ENCODE measurements around the gene PER2. TPM values are rescaled to one million over a fixed set of nuclear protein-coding genes. Genes with fewer than 3 reads are reported as not detected.

The PER2 gene
- total and polyA plus RNA-seq, 2 of the 13 experiments (the other 11 are each of a cell fraction or from before 2014, with no cell fraction given) = 5.1 to 9.4 TPM

DNA sequence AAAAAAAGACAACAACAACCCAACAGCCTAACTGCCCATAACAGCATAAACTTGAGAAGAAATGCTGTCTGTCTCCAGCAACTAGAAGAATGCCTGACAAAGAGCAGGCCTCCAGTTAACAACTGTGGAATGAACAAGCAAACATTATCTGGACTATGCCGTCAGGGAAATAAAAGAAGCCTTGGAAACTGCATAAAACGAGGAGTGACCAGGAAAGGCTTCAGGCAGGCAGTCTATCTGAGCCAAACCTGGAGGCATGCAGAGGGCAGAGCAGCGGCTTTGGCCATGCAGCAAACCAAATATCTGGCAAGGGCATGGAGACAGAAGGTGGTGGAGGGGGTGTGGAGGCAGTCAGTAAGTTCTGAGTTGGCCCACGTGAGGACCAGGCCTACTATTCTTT, 59.7 kb downstream of the PER2 start (continued):
- TF ChIP-seq ZNF609 (CRISPR knock-in tag; IDR thresholded peaks at IDR 0.05; ENCODE audit: borderline replicate concordance) (no peak), MYC (CRISPR knock-in tag; IDR thresholded peaks at IDR 0.05; ENCODE audit: borderline replicate concordance) (no peak), MNT (IDR thresholded peaks at IDR 0.05) (no peak)

GRCh38 chr2:238227587-238228032, 60.8 kb downstream of the PER2 start:
- ChIA-PET CTCF (ENCODE audit: low intra/inter-chr PET ratio, low total read pairs) (no interaction called here), POLR2A (interaction anchor here (1.3 kb wide), 1 partner anchor 12 kb away, joined by 3 read pairs; no protein-coding TSS in a partner anchor)
- H3K27me3 ChIP-seq (ENCODE audit: control insufficient read depth in 1 of 2, insufficient read depth in 2 of 2, low read length in 2 of 2) = peaks cover 17 to 71% of the 10 kb centered on the region in 2 experiments
- BruUV-seq (replicated peaks) = no TSS peak
- no peaks in the 10 kb centered on the region for H4K20me1 ChIP-seq (ENCODE audit: insufficient read depth, low read length)
- TF ChIP-seq, protein P1, sequence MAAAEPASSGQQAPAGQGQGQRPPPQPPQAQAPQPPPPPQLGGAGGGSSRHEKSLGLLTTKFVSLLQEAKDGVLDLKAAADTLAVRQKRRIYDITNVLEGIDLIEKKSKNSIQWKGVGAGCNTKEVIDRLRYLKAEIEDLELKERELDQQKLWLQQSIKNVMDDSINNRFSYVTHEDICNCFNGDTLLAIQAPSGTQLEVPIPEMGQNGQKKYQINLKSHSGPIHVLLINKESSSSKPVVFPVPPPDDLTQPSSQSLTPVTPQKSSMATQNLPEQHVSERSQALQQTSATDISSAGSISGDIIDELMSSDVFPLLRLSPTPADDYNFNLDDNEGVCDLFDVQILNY (CRISPR knock-in tag; conservative IDR thresholded peaks at IDR 0.05) = no peak
- TF ChIP-seq ZNF652 (CRISPR knock-in tag; IDR thresholded peaks at IDR 0.05; ENCODE audit: borderline replicate concordance, low read depth) (no peak), ZNF225 (CRISPR knock-in tag; IDR thresholded peaks at IDR 0.05) (no peak)
- TF ChIP-seq, protein P2, sequence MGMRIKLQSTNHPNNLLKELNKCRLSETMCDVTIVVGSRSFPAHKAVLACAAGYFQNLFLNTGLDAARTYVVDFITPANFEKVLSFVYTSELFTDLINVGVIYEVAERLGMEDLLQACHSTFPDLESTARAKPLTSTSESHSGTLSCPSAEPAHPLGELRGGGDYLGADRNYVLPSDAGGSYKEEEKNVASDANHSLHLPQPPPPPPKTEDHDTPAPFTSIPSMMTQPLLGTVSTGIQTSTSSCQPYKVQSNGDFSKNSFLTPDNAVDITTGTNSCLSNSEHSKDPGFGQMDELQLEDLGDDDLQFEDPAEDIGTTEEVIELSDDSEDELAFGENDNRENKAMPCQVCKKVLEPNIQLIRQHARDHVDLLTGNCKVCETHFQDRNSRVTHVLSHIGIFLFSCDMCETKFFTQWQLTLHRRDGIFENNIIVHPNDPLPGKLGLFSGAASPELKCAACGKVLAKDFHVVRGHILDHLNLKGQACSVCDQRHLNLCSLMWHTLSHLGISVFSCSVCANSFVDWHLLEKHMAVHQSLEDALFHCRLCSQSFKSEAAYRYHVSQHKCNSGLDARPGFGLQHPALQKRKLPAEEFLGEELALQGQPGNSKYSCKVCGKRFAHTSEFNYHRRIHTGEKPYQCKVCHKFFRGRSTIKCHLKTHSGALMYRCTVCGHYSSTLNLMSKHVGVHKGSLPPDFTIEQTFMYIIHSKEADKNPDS (CRISPR knock-in tag; IDR thresholded peaks at IDR 0.05) = no peak
- FAIRE-seq (no peak), ATAC-seq (peak; percentile 24), DNase-seq (ENCODE audit: low spot score) (no peak)
- H3K4me2 ChIP-seq (ENCODE audit: low read depth, low read length) = no peak overlapping the region
- H2AFZ ChIP-seq (ENCODE audit: low read length) = no peak overlapping the region
- H3K79me2 ChIP-seq (ENCODE audit: insufficient read depth, low read length) = no peaks in the 10 kb centered on the region
- in situ Hi-C loops (cut with HindIII; ENCODE audit: extremely low pct_ligation_motif_present, low pct_unique_long_range_greater_than_20kb) (no loop called here), intact Hi-C loops (cut with micrococcal nuclease; ENCODE audit: unreplicated experiment) (no loop called here)
- H3K4me3 ChIP-seq (replicated peaks in 1 of 3; ENCODE audit: insufficient read depth in 1 of 3, low read depth in 2 of 3, low read length in 3 of 3) = no peak overlapping the region
- 25% methylated on average over 11 of the region's 11 CpGs for WGBS (ENCODE audit: low lambda C conversion rate)
- peaks cover 12% of the 10 kb centered on the region; the same call in 1 of the 2 replicates for H3K4me1 ChIP-seq (ENCODE audit: insufficient read depth, low read length)
- H3K36me3 ChIP-seq (replicated peaks in 1 of 2; ENCODE audit: control insufficient read depth in 1 of 2, insufficient read depth in 2 of 2, low read length in 2 of 2) = no peaks in the 10 kb centered on the region
- no peaks in the 10 kb centered on the region for H3K9me3 ChIP-seq (ENCODE audit: low read length)
- H3K9ac ChIP-seq (ENCODE audit: insufficient read depth, low read depth, low read length) = no peak overlapping the region
- H3K27ac ChIP-seq (ENCODE audit: extremely low read length, insufficient read depth, low read length) = no peak overlapping the region
